ENCODE measurements around the gene LILRB5. TPM values are rescaled to one million over a fixed set of nuclear protein-coding genes. Genes with fewer than 3 reads are reported as not detected.
"Not testable (repeated sequence)": the region's sequence is repeated elsewhere in the genome, so short reads cannot be mapped to it uniquely, and the experiment has no call there.

Gene LILRB5
- total and polyA plus RNA-seq, 8 donors, result 0.23 to 3.1 (median 1.1) TPM

GRCh38 chr19:54240372-54241336, 16.4 kb downstream of the LILRB5 start:
- H3K27ac ChIP-seq; H3K9me3 ChIP-seq; H3K4me3 ChIP-seq; intact Hi-C loops (cut with DNase I); H3K27me3 ChIP-seq; ATAC-seq; H3K4me1 ChIP-seq; FAIRE-seq; H3K36me3 ChIP-seq: not testable (repeated sequence)
- peak in 1 of 6 donors; percentile 62 for DNase-seq
- 40 to 58% methylated on average over 9 to 18 of the region's 22 CpGs for WGBS, 2 donors

GRCh38 chr19:54239491-54240371, 17.3 kb downstream of the LILRB5 start:
- DNase-seq (peak in 2 of 6 donors; percentile 42 to 46), ATAC-seq (peak in 1 of 4 donors; percentile 21)
- 47 to 49% methylated on average over 10 to 14 of the region's 21 CpGs for WGBS, 2 donors
- H3K27me3 ChIP-seq, H3K4me1 ChIP-seq, H3K9me3 ChIP-seq, H3K36me3 ChIP-seq, FAIRE-seq, H3K27ac ChIP-seq, H3K4me3 ChIP-seq: not testable (repeated sequence)
- intact Hi-C loops (cut with DNase I), result loop anchor here in 1 of 3 donors (10.0 kb wide), 1 partner anchor 65 kb away; the partner anchor contains the start of gene TMC4

DNA sequence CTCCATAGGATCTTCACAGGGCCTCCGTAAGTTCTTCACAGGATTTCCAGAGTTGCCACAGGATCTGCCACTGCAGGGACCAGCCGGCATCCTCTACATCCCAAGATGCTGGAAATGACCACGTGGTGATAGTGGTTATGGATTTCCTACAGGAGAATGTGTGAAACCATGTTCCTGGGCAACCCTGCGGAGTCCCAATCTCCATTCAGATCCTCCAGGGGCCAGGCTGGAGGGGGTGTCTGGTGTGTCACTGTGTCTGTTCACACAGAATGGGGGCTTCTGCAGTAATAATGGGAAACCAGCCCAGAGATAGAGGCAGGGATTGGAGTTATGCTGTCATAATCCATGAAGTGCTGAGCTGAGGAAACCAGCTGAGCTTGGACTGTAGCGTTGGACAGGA, 23.1 kb downstream of the LILRB5 start:
- H3K27ac ChIP-seq, result no peak overlapping the region
- intact Hi-C loops (cut with DNase I), result loop anchor here in 1 of 3 donors (10.0 kb wide), 1 partner anchor 59 kb away; the partner anchor contains the start of gene TMC4
- H3K4me3 ChIP-seq, result no peak overlapping the region
- H3K9me3 ChIP-seq, result no peaks in the 10 kb centered on the region
- no peak for TF ChIP-seq CTCF (IDR thresholded peaks at IDR 0.05)
- FAIRE-seq (no peak), ATAC-seq (no peak), DNase-seq (peak in 1 of 6 donors; percentile 10)
- H3K36me3 ChIP-seq, result no peaks in the 10 kb centered on the region
- 4 to 47% methylated on average over 5 of the region's 5 CpGs for WGBS, 2 donors
- no peaks in the 10 kb centered on the region for H3K27me3 ChIP-seq
- H3K4me1 ChIP-seq, result no peaks in the 10 kb centered on the region

DNA sequence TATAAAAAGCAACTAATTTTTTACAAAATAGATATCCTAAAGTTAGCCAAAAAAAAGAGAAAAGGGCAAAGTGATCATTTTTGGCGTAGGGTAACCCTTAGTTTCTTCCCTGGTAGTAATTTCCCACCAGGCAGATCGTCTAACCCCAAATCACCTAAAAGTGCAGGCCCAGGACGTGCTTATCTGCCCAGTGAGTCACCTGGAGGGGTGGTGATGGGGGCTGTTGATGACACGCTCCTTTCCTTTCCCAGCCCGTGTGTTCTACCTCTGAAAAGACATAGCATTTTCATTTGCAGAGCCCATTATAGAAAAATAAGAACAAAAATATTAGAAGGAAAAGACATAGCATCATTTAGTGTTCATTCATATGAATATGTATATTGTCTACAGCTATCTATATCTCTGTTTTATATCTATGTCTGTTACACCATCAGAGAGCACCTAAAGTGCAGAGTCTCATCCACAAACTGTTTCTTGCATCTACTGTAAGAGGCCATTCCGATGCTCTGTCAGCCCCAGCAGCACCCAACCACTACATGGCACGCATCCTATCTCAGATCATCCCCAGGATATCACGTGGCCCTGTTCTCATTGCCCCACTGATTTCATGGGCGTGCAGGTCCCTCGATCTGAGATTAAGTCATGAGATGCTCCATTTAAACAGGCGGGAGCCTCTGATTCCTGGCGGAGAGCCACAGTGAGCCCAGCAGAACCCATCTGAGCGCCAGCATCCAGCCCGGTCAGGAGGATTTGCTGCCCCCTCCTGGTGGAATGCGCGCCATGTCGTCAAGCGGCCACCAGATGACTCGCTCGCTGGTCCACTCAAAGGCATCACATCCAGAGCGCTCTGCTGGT, 25.8 kb downstream of the LILRB5 start:
- intact Hi-C loops (cut with DNase I), result loop anchor here in 2 of 3 donors (2.0 to 10.0 kb wide), 2 partner anchors 57 to 61 kb away; partner anchors contain the start of gene TMC4 (in 1 of the 2)
- H3K27ac ChIP-seq, result no peak overlapping the region
- WGBS, 2 donors, result 11 to 14% methylated on average over 21 of the region's 21 CpGs
- no peak for FAIRE-seq
- H3K27me3 ChIP-seq, result no peaks in the 10 kb centered on the region
- H3K9me3 ChIP-seq, result no peaks in the 10 kb centered on the region
- peak; percentile 96 to 100 (median 99) for ATAC-seq
- no peaks in the 10 kb centered on the region for H3K4me1 ChIP-seq
- peak; percentile 62 to 96 (median 94) for DNase-seq
- TF ChIP-seq CTCF (IDR thresholded peaks at IDR 0.05), result peak; percentile 86 to 99 (median 90)
- H3K4me3 ChIP-seq, result no peak overlapping the region
- H3K36me3 ChIP-seq, result no peaks in the 10 kb centered on the region

- FAIRE-seq (no peak), ATAC-seq (no peak), DNase-seq (no peak)
- no peak for TF ChIP-seq CTCF (IDR thresholded peaks at IDR 0.05)
- H3K4me3 ChIP-seq, result no peak overlapping the region
- H3K9me3 ChIP-seq, result no peaks in the 10 kb centered on the region
- intact Hi-C loops (cut with DNase I), result loop anchor here in 2 of 3 donors (2.0 to 10.0 kb wide), 2 partner anchors 55 to 59 kb away; partner anchors contain the start of gene TMC4 (in 1 of the 2)
- no peaks in the 10 kb centered on the region for H3K36me3 ChIP-seq
- 68 to 72% methylated on average over 7 of the region's 7 CpGs for WGBS, 2 donors
- H3K27ac ChIP-seq, result no peak overlapping the region
- no peaks in the 10 kb centered on the region for H3K4me1 ChIP-seq
- H3K27me3 ChIP-seq, result no peaks in the 10 kb centered on the region
Measured at GRCh38 chr19:54230031-54230430, 27.0 kb downstream of the LILRB5 start.
